GM10266 (cell line): ENCODE data around the gene SS18L1.

Source experiments
- DNase-seq: peaks from one replicate; pipeline ENCODE4 v3.0.0; 2012; ENCODE audit errors: extremely low spot score
- TF ChIP-seq, protein P1 (sequence below): IDR thresholded peaks from 2 replicates; pipeline ENCODE4 v1.5.1; 2012; ENCODE audit warnings: mild to moderate bottlenecking, low read depth; ENCODE audit not compliant: control insufficient read depth, insufficient read depth; ENCODE audit errors: missing control alignments

Gene SS18L1

DNA sequence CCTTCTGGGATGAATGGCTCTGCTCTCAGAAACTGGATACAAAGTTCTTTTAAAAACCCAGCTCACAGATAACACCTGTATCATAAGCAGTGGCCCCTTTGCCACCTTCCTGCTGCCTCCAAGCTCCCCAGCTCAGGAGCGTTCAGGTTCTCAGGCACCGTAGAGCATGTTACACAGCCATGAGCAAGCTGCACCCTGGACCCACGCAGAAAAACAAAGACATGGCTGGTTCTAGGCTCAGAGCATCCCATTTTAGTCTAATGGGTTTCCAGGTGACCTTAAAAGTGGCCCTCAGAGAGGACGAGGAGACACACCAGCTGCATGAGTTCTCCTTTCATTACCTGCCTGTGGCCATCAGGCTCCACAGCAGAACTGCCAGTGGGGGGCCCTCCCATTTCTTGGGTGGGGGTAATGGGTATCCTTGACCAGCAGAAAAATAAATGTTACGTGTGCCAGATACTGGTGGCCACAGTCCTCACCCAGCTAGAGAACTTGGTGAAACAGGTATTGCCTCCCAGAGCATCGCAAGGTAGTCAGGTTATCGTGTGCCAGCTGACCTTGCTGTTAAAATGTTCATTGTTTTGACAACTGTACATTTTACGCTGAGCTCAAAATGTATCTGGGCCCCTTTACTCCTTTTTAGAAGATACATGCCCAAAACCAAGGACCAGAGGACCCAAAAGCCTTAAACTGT is 7.8 kb upstream of the SS18L1 start:
- no peak for DNase-seq
- TF ChIP-seq, protein P1, sequence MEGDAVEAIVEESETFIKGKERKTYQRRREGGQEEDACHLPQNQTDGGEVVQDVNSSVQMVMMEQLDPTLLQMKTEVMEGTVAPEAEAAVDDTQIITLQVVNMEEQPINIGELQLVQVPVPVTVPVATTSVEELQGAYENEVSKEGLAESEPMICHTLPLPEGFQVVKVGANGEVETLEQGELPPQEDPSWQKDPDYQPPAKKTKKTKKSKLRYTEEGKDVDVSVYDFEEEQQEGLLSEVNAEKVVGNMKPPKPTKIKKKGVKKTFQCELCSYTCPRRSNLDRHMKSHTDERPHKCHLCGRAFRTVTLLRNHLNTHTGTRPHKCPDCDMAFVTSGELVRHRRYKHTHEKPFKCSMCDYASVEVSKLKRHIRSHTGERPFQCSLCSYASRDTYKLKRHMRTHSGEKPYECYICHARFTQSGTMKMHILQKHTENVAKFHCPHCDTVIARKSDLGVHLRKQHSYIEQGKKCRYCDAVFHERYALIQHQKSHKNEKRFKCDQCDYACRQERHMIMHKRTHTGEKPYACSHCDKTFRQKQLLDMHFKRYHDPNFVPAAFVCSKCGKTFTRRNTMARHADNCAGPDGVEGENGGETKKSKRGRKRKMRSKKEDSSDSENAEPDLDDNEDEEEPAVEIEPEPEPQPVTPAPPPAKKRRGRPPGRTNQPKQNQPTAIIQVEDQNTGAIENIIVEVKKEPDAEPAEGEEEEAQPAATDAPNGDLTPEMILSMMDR, result no peak

DNA sequence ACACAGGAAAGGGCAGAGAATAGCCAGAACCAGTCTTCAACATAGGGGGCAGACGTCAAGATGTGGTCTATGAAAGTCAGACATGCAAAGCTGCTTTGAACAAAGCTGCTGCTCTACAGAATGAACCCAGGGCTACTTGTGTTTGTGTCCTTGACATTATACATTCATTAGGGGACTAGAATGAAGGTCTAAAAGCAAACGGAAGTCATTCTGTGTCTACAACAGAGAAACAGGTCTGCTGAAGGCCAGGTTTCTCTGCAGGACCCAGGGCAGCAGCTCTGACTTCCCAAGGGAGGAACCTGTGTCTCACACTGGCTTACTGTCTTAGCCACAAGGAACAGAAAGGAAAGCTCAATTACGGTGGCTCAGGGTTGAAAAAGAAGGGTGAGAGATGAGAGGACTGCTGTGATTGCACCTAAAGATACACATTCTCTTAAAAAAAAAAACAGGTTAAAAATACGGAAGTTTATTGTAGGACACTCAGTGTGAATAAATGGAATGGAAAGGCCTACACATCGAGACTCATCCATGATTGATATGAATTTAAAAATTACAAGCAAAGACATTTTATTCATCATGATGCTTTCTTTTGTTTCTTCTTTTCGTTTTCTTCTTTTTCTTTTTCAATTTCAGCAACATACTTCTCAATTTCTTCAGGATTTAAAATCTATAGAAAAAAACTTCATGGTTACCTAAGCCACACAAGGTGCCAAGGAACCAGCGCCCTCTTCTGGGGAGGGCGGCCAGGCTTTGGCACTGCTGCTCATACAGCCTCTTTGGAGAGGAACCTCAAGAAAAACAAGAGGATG is 7.1 kb upstream of the SS18L1 start:
- peak; percentile 71 for DNase-seq
- TF ChIP-seq, protein P1, result peak; percentile 83

DNA sequence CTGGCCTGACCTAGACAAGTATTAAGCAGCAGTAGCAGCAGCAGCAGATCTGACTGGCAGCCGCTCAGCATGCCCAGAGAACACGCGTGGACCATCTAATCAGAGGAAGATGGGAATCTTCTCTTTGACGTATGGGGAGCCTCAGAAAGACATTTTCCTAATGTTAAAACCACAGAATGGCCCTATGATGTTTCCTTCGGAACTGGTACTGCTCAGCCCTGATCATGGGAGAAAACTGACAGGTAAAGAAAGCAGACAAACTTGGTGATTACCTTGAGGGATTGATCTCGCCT is 6.5 kb upstream of the SS18L1 start:
- no peak for DNase-seq
- TF ChIP-seq, protein P1, result no peak

DNA sequence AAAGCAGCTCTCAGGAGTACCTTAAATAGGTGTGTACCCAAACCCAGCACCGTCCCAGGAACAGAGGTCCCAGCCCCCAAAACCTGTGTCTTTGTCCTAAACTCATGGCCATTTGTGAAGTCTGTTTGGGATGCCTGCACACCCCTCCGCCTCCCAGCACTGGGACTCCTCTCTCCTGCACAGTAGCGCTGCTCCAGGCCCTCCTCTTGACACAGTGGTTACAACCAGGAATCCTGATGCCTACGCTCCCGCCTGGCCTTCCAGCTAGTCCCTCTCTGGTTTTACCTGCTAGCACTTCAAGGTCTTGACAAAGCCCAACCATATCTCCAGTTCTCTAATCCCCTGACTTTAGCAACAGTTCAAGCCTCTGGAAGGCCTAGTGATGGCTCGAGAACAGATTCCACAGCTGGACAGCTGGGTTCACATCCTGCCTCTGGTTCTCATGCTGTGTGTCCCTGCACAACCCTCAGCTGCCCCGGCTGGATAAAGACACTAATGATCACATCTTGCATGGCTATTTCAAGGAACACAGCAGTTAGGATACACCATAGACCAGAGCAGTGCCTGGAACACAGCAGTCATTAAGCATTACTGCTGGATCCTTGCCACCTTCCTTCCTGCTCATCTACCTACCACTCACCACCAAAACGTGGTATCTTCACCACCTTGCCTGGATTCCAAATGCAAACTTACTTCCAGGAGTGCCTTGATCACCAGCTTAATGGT is 5.9 kb upstream of the SS18L1 start:
- TF ChIP-seq, protein P1, result no peak
- DNase-seq, result no peak

DNA sequence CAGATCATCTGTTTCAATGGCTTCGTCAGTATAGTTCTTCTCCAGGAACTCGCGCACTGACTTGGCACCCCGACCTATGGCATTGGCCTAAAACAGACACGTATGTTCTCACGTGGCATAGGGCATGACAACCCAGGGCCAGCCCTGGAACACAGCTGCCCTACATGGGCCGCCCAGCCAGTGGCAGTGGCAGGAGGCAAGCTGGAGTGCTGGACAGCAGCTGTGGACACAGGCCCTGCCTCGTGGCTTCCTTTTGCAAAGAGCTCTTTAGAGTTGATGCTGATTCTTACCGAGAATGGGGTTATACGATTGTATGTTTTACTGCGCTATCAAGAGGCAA is 5.4 kb upstream of the SS18L1 start:
- DNase-seq, result no peak
- TF ChIP-seq, protein P1, result no peak

DNA sequence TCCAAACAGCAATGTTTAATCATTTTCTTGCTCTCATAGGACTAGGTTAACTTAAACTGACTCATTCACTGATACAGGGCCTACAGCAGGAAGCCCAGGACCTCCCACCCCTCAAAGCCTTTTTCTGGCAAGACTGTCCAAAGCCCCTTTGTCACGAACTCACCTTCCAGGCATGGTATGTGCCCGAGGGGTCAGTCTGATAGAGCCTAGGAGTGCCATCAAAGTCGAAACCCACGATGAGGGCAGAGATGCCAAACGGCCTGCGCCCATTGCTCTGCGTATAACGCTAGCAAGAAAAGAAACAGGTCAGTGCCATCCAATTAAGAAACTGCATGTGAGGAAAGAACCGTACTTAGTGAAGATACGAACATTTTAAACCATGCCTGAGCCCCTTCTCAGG is 4.7 kb upstream of the SS18L1 start:
- TF ChIP-seq, protein P1, result no peak
- DNase-seq, result no peak

DNA sequence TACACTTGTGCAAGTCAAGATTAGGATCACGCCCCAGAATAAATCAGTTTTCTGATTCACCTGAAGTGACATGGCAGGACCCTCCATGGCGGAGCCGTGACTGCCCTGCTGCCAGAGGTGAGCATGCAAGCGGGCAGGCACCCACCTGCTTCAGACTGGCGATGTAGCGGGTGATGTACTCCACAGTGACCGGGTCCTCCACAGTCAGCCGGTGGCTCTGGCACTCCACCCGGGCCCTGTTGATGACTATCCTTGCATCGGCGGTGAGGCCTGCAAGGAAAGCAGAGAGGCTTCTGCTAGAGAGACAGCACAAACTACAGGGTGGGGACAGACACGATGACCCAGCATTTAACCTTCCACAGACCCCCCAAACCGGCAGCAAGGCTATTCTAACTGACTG is 3.9 kb upstream of the SS18L1 start:
- TF ChIP-seq, protein P1, result no peak
- DNase-seq, result no peak
